Measurements from ENCODE around the gene COL21A1.

COL21A1 gene

DNA sequence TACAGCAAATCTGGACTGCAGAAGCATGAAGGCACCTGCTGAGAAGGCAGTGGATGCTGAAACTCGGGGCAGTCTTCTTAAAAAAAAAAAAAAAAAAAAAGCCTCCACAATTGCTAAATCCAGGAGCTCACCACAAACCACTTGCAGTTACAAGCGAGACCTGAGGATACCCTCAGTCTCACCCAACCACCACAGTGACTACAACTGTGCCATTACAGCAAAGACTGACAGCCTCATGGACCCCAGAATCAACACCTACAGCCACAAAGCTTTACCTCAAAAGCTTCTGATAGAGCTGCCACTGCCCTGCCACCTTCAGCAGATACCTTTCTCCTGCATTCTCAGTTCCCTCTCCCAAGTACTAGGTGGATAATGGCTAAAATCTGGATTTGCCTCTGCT lies 9.0 kb downstream of the COL21A1 start:
- Histone ChIP-seq H3K4me3 (replicated peaks; ENCODE audit: low read depth, low read length) (no peak overlapping the region), H3K27me3 (replicated peaks; ENCODE audit: control insufficient read depth, insufficient read depth, low read length) (no peaks in the 10 kb centered on the region), H3K36me3 (ENCODE audit: control insufficient read depth, insufficient read depth, low read length) (no peaks in the 10 kb centered on the region)
- no peak for DNase-seq (ENCODE audit: extremely low read depth, insufficient read length)
- TF ChIP-seq, protein P1, sequence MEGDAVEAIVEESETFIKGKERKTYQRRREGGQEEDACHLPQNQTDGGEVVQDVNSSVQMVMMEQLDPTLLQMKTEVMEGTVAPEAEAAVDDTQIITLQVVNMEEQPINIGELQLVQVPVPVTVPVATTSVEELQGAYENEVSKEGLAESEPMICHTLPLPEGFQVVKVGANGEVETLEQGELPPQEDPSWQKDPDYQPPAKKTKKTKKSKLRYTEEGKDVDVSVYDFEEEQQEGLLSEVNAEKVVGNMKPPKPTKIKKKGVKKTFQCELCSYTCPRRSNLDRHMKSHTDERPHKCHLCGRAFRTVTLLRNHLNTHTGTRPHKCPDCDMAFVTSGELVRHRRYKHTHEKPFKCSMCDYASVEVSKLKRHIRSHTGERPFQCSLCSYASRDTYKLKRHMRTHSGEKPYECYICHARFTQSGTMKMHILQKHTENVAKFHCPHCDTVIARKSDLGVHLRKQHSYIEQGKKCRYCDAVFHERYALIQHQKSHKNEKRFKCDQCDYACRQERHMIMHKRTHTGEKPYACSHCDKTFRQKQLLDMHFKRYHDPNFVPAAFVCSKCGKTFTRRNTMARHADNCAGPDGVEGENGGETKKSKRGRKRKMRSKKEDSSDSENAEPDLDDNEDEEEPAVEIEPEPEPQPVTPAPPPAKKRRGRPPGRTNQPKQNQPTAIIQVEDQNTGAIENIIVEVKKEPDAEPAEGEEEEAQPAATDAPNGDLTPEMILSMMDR (IDR thresholded peaks at IDR 0.05; ENCODE audit: insufficient read depth, low read length, poor library complexity, severe bottlenecking), result no peak

DNA sequence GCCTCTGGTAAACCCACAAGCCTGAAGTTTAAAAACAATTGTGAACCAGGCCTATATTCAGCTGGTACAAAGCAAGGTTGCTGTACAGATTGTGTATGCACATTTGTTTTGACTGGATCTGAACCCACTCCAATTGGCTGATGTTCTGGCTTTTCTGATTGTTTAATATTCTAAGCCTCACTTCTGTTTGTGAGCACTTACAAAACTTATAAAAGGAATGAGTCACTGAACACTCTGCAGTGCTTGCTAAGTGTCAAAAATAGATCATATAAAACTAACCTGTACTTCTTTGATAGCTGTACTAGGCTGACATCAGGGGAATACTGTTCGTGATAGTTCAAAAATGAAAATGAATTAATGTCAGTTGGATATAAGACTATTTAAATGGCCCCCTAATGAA lies 12.1 kb downstream of the COL21A1 start:
- no peak for DNase-seq (ENCODE audit: extremely low read depth, insufficient read length)
- Histone ChIP-seq H3K36me3 (ENCODE audit: control insufficient read depth, insufficient read depth, low read length) (no peaks in the 10 kb centered on the region), H3K27me3 (replicated peaks; ENCODE audit: control insufficient read depth, insufficient read depth, low read length) (no peaks in the 10 kb centered on the region), H3K4me3 (replicated peaks; ENCODE audit: low read depth, low read length) (no peak overlapping the region)
- TF ChIP-seq, protein P1 (IDR thresholded peaks at IDR 0.05; ENCODE audit: insufficient read depth, low read length, poor library complexity, severe bottlenecking), result no peak

DNA sequence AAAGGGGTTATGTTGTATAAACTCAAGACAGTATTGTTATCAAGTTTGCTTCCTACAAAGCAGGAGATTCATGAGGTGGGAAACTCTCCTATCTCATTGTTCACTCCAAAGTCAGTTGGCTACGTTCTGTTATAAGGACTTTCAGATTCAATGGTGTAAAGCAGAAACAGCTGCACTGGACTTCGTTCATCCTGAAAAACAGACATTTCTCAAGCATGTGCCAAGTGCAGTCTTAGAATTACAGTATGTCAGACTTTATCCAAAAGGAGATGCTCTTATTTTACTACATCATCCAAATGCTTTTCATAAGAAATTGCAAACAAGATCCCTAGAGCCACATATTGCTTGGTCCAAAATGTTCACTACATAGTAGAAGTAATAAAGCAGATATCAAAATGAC lies 14.9 kb downstream of the COL21A1 start:
- H3K4me3 ChIP-seq (replicated peaks; ENCODE audit: low read depth, low read length), result no peak overlapping the region
- no peaks in the 10 kb centered on the region for H3K27me3 ChIP-seq (replicated peaks; ENCODE audit: control insufficient read depth, insufficient read depth, low read length)
- TF ChIP-seq, protein P1 (IDR thresholded peaks at IDR 0.05; ENCODE audit: insufficient read depth, low read length, poor library complexity, severe bottlenecking), result no peak
- no peaks in the 10 kb centered on the region for H3K36me3 ChIP-seq (ENCODE audit: control insufficient read depth, insufficient read depth, low read length)
- DNase-seq (ENCODE audit: extremely low read depth, insufficient read length), result no peak

DNA sequence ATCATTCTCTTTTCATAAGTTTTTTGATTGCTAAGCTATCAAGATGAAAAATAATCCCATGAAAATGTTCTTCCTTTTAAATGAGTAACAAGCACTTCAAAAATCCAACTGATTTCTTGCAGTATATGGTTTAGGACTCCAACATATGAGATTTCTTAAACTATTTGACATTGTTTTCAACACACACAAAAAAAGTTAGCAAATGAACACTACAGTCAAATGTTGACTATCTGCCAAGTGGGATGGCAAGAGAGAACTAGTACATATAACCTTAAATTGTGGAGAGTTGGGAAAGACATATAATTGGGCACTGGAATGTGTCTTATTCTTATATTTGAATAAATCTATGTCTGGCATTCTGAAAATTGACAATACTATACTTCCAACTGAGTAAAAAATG lies 15.6 kb downstream of the COL21A1 start:
- TF ChIP-seq, protein P1 (IDR thresholded peaks at IDR 0.05; ENCODE audit: insufficient read depth, low read length, poor library complexity, severe bottlenecking), result no peak
- no peaks in the 10 kb centered on the region for H3K27me3 ChIP-seq (replicated peaks; ENCODE audit: control insufficient read depth, insufficient read depth, low read length)

DNA sequence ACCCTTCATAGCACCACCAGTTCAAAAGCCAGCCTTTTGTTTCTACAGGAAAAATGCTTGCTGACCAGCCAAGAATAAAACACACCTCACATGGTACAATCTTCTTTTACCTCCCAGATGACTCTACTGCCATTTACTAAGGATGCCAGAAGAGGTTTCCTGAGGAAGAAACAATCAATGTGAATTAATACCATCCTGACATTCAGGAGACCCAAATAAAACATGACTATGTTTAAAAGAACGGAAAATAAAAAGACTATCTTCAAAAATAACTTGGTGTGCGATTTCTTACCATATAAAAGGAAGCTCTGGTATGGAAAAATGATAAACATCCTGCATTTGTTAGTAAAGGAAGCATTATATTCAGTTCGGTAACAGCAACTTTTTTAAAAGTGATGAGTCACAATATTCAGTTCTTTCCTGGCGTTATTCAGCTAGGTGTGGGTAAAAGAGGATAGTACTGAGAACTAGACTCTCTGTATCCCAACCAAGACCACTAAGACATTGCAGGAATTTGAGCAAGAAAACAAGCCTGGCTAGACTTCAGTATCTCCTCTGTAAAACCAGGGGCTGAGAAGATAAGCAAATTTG lies 16.3 kb downstream of the COL21A1 start:
- DNase-seq (ENCODE audit: extremely low read depth, insufficient read length), result no peak
- Histone ChIP-seq H3K27me3 (replicated peaks; ENCODE audit: control insufficient read depth, insufficient read depth, low read length) (no peaks in the 10 kb centered on the region), H3K36me3 (ENCODE audit: control insufficient read depth, insufficient read depth, low read length) (no peaks in the 10 kb centered on the region), H3K4me3 (replicated peaks; ENCODE audit: low read depth, low read length) (no peak overlapping the region)
- TF ChIP-seq, protein P1 (IDR thresholded peaks at IDR 0.05; ENCODE audit: insufficient read depth, low read length, poor library complexity, severe bottlenecking), result no peak

More for the DNA sequence above, 15.6 kb downstream of the COL21A1 start:
- no peak for DNase-seq (ENCODE audit: extremely low read depth, insufficient read length)
- Histone ChIP-seq H3K4me3 (replicated peaks; ENCODE audit: low read depth, low read length) (no peak overlapping the region), H3K36me3 (ENCODE audit: control insufficient read depth, insufficient read depth, low read length) (no peaks in the 10 kb centered on the region)

Data from GM06990 (cell line).